NCI-H1436 (cell line): ENCODE measurements around the gene SFT2D3.

Experiments
- DNase-seq: peaks from one replicate; lab custom pipeline; 2025; lab: John Stamatoyannopoulos, UW

SFT2D3 gene

DNA sequence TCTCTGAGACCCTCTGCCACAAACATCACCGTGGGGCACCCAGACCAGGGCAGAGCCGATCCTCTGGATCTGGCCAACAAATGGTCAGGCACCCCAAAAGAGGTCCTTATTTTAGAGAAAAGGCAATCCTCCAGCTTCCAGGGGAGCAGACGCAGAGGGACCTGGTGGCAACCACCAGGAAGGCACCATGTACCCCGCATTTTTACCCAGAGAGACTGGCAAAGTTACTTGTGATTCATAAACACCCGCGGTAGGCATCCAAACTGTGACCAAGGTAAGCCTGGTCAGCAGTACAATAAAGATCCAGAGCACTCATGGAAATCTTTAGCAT, 36.4 kb upstream of the SFT2D3 start:
- no peak for DNase-seq

DNA sequence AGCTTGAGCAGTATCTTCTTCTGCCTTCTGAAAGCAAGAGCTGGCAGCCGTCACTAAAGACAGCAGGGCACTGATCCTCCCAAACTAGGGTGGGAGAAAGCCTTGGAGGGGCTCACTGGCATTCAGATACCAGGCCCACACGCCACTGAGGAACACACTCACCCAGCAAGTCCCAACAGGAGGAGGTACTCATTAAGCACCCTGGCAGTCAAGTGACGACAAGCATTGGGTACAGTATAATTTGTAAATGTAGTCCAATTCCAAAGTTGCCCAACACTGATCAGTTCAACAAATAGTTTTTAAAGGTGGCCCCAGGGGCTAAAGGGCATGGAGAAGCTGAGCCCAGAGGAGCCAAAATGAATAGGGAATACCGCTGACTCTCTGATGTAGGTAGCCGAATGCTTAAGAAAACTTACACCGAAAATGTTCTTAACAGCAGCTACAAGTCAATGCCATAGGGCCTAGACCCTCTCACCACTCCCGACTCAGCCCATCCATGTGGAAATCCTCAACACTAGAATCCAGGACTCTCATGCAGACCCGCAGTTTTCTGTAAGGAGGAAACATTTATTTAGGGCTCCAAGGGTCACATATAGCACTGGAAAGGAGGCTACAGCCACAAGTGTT, 35.9 kb upstream of the SFT2D3 start:
- no peak for DNase-seq

DNA sequence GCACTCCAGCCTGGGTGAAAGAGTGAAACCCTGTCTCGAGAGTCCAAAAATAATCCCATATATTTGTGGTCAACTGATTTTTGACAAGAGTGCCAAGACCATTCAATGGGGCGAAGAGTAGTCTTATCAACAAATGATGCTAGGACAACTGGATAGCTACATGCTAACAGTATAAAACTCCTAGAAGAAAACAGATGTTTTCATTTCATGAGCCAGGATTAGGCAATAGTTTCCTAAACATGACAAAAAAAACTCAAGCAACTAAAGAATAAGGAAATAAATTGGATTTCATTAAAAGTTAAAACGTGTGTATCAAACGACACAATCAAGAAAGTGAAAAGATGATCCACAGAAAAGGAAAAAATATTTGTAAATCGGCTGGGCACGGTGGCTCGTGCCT, 32.2 kb upstream of the SFT2D3 start:
- no peak for DNase-seq

DNA sequence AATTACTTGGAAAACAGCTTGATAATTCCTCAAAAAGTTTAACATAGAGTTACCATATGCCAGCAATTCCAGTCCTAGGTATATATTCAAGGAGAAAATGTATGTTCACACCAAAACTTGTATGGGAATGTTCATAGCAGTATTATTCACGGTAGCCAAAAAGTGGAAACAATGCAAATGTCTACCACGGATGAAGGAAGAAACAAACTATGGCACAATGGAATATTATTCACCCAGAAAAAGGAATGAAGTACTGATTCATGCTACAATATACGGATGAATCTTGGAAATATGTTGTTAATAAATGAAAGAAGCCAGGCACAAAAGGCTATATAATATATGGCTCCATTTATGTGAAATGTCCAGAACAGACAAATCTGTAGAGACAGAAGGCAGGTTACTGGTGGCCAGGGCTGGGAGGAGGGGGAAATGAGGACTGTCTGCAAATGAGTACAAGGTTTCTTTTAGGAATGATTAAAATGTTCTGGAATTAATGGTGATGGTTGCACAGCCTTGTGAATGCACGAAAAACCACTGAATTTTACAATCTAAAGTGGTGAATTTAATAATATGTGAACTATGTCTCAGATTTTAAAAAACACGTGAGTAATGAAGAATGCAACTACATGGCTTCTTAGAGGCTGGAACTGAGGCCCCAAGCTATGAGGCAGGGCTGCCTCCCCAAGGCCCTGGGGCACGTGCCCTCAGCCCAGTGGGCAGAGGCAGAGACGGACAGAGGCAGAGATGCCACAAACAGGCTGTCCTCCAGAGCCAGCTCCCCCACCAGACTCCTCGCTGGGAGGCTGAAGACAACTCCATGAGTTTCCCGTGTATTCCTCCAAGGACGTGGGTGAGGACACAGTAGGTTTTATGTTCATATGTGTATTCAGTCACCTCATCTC, 31.0 kb upstream of the SFT2D3 start:
- no peak for DNase-seq

DNA sequence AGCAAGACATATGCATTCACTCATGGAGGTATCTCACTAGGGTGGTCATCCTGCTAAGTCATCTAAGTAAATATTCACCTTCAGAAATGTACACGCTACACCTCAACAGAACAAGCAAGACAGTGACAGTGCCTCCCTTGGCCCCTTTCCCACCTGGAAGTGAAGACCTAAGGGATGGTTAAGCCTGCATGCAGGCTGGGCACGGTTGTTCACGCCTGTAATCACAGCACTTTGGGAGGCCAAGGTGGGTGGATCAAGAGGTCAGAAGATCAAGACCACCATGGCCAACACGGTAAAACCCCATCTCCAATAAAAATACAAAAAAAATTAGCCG, 30.4 kb upstream of the SFT2D3 start:
- DNase-seq, result no peak

DNA sequence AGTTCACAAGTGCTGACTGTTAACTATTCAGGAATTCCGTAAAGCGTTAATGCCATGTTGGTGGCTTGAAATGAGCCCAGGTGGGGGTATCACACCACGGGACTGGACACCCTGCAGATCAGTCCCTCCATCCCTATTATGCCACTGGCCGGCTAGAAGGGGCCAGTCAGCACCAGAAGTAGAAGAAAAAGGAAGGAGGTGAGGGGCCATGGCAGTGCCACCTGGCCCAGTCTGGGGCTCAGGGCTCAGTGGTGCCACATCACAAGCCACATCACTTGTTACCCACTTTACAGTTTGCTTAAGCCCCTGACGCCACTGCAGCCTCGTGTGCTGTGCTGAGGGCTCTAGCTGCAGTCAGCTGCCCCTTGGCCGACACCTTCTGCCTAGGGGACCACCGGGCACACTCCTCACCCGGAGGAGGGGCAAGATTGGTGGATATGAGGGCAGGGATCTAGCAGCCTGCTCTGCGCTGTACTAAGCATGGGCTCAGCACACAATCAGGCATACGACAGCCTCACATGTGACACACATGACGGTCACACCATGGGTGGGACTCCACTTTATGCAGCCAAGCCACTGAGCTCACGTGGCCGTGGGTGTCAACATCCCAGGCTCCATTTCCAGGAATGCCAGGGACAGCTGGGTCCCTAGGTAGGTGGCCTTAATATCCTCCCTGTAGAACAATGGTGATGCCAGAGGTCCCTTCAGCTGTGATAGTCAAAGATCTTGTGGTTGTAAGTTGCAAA, 29.6 kb upstream of the SFT2D3 start:
- DNase-seq, result no peak

DNA sequence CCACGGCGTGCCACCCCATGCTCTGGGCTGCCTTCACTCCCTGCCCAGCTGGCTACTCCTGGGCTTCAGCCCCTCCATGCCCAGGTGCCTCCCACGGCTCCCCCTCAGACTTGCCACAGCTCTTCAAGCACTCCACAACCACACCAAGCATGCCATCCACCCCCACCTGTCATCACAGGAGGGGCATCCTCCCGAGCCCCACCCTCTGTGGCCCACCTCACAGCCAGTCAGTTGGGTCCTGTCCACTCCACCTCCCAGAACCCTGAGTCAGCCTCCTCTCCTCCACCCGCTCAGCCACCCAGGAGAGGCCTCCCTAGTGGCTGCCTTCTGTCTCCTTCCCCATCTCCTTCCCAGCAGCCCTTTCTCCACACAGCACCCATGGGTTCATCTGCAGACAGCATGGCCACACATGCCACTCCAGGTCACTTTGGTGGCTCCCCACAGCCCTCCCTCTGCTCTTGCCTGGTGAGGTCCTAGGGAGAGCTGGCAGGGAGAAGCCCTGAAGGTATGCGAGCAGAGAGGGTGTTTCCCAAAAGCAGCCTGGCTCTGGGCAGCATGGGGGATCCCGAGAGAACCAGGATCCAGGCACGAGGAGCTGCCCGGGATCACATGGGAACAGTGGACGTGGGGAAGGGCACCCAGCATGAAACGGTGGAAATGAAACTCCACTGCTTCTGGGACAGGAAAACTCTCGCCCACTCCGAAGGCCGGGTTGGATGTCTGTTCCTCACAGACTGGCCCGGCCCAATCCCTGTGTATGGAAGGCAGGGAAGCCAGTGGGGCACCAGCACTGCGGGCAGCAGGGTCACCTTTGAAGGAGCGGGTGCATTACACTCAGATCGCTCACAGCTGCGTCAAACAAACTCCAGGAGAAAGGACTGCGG, 28.7 kb upstream of the SFT2D3 start:
- DNase-seq, result no peak

DNA sequence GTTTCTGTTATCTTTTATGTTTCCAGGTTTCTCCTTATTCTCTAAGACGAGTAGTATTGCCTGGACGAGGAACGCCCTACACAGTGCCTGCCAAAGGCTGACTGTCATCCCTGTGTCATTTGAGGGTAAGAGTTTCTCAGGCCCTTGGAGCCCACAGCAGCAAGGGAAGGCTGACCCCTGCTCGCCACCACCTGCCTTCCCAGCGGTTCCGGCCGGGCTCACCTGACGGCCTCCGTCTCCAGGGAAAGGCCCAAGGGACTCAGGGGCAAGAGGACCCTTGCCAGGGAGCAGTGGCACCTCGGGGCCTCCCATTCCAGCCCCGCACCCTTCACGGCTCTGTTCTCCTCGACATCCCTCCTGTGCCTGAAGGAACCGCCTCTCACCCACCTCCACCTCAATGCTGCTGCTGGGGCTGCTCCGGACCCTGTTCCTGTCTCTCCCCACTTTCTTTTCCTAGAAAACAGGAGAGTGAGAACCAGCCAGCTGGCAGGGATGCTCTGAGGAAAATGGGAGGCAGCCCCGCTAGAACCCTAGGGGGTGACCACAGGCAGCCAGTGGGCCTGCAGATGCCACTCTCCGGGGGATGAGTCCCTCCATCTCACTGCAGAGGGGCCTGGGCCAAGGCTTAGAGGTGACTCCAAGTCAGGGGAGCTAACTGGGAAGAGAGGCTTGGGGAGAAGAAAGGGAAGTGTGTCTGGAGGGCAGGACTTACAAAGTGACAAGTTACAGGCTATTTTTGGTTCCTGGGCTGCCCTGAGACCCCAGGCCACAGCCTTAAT, 27.8 kb upstream of the SFT2D3 start:
- DNase-seq, result no peak

DNA sequence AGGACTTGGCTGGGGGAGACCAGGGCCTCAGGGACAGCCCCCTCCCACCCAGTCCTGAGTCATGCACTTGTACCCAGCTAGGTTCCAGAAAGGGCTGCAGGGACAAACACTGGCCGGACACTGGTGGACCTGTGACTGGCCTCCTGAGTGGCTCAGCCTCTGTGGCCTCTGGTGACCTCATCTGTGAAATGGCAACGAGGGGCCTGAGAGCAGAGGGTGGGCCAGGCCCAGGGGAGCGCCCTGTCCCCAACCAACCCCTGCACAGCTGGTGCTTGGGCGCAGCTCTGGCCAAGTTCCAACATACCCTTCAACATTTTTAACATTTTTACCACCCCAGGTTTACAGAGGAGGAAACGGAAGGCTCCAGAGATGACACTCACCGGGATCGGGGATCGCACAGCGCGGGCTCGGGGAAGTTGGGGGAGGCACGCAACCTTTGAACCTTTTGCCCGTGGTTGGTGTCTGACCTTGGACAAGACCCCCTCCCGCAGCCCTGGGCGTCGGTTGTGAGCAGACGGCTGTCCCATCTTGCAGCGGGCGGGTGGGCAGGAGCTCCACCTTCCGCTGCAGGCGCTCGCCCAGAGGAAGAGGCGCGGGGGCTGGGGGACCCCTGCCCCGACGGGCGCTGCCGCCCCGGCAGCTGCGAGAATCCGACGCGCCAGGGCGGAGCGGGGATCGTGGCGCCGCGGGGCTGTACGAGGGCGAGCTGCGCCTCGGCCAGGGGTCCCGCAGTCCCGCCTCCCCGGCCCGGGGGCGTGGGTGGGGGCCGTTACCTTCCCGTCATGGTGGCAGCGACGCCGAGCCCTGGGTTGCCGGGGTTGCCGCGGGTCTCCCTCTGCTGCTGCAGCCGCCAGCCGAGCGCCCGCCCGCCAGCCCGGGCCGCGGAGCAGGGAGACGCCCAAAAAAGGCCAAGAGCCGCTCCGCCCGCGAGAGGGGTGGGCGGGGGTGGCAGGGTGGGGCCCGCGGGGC, 26.8 kb upstream of the SFT2D3 start:
- DNase-seq, result no peak

DNA sequence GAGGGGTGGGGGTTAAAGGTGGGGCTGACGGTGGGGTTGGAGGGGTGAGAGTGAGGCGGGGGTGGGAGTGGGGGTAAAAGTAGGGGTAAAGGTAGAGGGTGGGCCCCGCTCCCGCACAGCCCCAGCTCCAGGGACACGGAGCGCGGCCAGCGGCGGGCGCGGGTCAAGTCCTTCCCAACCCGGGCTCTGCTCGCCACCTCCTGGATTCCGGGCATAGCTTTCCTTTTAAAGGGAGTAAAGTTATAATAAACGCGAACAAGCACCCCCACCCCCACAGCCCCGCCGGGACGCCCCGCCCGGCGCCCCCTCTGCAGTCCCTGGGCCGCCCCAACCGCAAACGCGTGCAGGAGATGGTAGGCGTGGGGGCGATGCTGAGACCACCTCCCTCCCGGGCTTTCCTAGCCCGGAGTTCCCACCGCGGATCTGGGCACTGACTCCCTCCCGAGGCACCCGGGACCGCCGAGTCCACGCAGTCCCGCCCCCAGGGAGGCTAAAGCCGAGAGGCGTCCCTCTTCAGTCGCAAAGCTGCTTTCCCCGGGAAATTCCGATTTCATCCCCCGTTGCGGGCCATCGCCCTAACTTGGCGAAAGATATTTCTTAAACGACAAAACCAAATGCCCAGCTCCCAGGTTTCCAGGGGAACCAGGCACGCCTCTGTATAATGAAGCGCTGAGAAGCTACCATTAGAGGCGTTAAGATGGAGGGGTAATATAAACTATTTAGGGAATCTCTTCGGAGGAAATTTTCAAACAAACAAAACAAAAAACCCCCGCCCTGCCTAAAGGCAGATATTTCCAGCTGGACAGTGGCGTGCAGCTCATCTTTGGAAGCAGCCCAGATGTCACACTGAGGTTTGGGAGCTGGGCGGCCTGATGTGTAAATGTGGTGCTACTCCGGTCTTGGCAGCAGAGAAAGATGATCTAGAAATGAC, 25.7 kb upstream of the SFT2D3 start, which contains the start of gene LIMS2:
TSS of gene LIMS2 (minus strand) at position 200 of the 931 bp plus-strand sequence. CDS start 506 bp downstream, outside the sequence.
- no peak for DNase-seq

DNA sequence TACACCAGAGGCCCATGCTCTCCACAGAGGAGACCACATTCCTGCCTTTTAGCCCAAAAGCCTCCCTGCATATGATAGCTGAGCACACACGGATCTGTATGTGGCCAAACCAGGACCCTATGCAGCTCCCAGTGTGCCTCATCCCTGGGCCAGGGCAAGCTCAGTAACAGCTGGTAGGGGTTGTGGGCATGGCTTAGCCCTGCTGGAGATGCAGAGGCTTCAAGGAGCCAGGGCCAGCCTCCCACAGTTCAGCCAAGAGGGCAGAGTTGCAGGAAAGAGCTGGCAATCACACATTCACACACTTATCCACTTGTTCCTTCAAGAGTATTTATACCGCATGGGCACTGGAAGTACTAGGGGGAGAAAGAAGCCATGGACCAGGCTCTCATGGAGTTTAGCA, 24.4 kb upstream of the SFT2D3 start:
- no peak for DNase-seq

DNA sequence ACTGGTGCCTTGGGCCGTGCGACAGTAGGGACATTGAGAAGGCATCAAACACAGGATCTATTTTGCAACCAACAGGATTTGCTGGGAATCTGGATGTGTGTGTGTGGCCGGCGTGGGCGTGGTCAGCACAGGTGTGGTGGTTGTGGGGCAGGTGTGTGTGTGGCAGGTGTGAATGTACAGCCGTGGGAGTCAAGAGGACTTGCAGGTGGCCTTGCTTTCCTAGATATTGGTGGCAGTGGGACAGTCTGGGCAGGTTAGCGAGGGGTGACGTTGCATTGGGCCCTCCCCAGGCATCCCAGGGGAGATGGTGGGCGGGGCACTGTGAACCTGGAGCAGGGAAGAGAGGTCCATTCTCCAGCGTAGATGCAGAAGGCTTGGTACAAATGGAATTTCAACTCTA, 22.8 kb upstream of the SFT2D3 start:
- DNase-seq, result no peak

DNA sequence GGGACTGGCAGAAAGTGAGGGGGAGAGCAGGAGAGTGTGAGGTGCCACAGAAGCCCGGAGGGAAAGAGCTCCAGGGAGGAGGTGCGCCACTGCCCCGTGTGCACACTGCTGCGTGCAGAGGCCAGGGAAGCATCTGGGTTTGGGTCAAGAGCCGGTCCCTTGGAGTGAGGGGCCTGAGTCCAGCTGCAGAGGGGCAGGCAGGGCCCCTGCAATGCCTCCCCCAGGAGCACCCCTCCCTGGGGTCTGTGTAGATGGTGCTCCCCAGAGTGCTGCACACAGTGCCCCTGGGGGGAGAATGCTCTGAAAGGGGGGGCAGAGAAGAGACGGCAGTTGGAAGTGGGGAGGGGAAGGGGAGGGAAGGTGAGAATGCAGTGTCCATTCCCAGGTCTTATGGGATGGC, 22.3 kb upstream of the SFT2D3 start:
- DNase-seq, result no peak

DNA sequence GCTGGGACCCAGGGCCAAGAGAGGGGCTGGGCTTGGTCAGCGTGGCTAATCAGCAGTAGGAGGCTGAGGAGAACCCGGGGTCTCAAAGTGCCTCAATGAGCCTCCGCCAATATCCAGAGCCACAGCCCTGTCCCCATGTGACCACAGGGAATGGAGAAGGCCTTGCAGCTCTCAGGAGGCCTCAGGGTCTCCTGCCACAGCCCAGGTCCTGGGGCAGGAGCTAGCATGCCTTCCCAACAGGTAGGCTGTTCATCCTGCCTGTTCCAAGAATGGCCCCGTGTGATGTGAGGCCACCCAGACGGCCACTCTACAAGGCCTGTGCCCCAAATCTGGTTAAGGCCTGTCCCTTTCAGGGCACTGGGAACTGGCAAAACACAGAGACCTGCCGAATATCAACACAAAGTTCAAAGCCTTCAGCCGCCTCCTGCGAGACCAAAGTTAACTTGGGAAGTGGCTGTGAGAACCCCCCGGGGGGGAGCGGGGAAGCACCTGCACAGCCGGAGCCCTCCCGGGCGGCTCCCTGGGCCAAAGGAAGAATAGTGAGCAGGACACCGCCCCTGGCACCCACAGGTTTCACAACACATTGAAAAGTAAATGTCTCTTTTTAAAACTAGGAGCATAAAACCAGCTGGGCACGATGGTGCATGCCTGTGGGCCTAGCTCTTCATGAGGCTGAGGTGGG, 21.5 kb upstream of the SFT2D3 start:
- no peak for DNase-seq

DNA sequence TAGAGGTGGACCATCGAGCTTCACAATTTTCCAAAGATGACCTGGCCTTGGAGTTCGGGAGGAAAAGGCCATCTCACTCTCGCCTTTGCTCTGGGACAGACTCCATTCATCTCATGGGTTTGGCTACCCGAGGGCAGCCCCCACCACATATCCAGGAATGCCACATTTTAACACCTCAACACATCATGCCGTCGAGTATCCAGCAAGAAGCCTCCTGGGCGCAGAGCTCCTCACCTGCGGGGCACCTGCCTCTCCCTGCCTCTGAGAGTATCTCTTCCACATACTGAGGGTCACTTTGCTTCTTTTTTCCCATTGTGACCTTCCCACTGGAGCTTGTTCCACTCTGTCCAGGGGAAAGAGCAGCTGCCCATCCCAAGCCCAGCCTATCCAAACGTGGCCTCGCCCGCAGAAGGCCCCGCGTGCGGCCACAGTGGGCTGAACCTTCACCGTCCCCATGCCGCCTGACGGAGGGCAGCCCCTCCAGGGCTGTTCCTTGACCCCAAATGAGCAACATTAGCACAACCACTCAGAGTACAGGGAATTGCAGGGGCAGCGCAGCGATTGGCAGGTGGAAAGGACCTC, 20.5 kb upstream of the SFT2D3 start:
- no peak for DNase-seq

DNA sequence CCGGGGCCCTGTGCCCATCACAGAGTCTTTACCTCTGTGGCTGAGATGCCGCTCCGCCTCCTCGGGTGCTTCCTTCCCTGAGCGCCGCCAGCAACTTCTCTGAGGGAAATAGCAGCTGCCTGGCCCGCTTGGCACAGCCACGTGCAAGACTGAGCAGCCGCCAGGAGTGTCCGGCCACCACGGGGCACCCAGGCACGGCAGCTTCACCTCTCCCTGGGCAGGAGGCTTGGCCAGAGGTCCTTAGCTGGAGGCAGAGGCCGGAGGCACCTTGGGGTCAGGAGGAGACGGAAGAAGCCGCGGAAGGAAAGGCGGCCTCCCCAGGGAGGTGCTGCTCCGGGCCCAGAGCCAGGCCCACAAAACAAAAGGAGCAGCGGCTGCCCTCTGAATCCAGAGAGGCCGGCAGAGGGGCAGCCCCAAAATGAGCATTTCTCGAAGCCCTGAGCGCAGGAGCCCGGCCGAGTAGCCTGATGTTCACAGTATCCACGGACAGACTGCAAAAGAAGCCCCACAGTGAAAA, 20.0 kb upstream of the SFT2D3 start:
- no peak for DNase-seq

DNA sequence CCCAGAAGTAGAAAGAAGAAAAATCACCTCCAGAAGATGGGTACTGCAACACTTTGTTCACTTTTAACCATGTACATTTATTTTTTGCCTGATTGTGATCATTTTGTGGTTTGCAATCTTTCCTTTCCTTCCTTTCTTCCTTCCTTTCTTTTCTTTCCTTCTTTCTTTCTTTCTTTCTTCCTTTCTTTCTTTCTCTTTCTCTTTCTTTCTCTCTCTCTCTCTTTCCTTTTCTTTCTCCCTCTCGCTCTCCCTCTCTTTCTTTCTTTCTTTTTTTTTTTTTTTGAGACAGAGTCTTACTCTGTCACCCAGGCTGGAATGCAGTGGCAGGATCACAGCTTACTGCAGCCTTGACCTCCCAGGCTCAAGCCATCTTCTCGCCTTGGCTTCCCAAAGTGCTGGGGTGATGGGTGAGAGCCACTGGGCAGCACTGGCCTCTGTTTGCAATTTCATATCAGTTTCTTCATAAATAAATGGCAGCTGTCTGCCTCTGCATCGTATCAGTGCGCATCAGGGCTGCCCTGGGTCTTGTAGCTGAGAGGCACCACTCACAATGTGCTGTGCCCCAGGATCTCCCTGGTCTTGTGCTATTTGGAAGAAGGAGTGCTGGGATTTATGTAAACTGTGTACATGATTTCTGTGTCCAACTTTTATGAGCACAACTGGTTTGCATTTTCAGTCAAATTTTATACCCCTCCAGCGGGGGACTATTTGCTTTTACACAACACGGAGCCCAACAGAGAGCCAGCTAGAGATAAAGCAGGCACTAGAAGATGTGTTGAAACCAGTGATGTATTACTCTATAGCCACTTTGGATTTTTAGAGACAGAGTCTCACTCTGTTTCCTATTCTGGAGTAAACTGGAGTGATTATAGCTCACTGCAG, 19.1 kb upstream of the SFT2D3 start:
- no peak for DNase-seq
